ENCODE results near the gene AHDC1. TPM values are rescaled to one million over a fixed set of nuclear protein-coding genes. Genes with fewer than 3 reads are reported as not detected.

Gene AHDC1
- total and polyA plus RNA-seq, 2 of the 13 experiments (the other 11 are each of a cell fraction or from before 2014, with no cell fraction given) = 1.0 to 2.7 TPM

- no peak for TF ChIP-seq ZFYVE20 (CRISPR knock-in tag; IDR thresholded peaks at IDR 0.05; ENCODE audit: borderline replicate concordance, low read depth)
- TF ChIP-seq ZNF496 (CRISPR knock-in tag; IDR thresholded peaks at IDR 0.05; ENCODE audit: insufficient replicate concordance) = no peak
- TF ChIP-seq, protein P1, sequence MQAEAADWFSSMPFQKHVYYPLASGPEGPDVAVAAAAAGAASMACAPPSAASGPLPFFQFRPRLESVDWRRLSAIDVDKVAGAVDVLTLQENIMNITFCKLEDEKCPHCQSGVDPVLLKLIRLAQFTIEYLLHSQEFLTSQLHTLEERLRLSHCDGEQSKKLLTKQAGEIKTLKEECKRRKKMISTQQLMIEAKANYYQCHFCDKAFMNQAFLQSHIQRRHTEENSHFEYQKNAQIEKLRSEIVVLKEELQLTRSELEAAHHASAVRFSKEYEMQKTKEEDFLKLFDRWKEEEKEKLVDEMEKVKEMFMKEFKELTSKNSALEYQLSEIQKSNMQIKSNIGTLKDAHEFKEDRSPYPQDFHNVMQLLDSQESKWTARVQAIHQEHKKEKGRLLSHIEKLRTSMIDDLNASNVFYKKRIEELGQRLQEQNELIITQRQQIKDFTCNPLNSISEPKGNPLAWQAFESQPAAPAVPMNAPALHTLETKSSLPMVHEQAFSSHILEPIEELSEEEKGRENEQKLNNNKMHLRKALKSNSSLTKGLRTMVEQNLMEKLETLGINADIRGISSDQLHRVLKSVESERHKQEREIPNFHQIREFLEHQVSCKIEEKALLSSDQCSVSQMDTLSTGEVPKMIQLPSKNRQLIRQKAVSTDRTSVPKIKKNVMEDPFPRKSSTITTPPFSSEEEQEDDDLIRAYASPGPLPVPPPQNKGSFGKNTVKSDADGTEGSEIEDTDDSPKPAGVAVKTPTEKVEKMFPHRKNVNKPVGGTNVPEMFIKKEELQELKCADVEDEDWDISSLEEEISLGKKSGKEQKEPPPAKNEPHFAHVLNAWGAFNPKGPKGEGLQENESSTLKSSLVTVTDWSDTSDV (CRISPR knock-in tag; IDR thresholded peaks at IDR 0.05) = no peak
- TF ChIP-seq, protein P2, sequence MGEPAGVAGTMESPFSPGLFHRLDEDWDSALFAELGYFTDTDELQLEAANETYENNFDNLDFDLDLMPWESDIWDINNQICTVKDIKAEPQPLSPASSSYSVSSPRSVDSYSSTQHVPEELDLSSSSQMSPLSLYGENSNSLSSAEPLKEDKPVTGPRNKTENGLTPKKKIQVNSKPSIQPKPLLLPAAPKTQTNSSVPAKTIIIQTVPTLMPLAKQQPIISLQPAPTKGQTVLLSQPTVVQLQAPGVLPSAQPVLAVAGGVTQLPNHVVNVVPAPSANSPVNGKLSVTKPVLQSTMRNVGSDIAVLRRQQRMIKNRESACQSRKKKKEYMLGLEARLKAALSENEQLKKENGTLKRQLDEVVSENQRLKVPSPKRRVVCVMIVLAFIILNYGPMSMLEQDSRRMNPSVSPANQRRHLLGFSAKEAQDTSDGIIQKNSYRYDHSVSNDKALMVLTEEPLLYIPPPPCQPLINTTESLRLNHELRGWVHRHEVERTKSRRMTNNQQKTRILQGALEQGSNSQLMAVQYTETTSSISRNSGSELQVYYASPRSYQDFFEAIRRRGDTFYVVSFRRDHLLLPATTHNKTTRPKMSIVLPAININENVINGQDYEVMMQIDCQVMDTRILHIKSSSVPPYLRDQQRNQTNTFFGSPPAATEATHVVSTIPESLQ (CRISPR knock-in tag; conservative IDR thresholded peaks at IDR 0.05) = 0 out of 2 replicates have a peak, but pooled peaks have one; percentile 33
- TF ChIP-seq ONECUT2 (CRISPR knock-in tag; IDR thresholded peaks at IDR 0.05) = no peak
- TF ChIP-seq SSRP1 (CRISPR knock-in tag; IDR thresholded peaks at IDR 0.05) = no peak
- no peak for TF ChIP-seq ZNF703 (CRISPR knock-in tag; IDR thresholded peaks at IDR 0.05; ENCODE audit: borderline replicate concordance)
- no peak for TF ChIP-seq ELK4 (CRISPR knock-in tag; IDR thresholded peaks at IDR 0.05; ENCODE audit: borderline replicate concordance)
- TF ChIP-seq HDAC6 (IDR thresholded peaks at IDR 0.05; ENCODE audit: low read depth, low read length) = no peak
- TF ChIP-seq, protein P3, sequence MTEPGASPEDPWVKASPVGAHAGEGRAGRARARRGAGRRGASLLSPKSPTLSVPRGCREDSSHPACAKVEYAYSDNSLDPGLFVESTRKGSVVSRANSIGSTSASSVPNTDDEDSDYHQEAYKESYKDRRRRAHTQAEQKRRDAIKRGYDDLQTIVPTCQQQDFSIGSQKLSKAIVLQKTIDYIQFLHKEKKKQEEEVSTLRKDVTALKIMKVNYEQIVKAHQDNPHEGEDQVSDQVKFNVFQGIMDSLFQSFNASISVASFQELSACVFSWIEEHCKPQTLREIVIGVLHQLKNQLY (CRISPR knock-in tag; IDR thresholded peaks at IDR 0.05) = 0 out of 2 replicates have a peak, but pooled peaks have one; percentile 55
- no peak for TF ChIP-seq CREB3 (CRISPR knock-in tag; IDR thresholded peaks at IDR 0.05)
- peak; percentile 29; the same call in 1 of the 2 replicates for TF ChIP-seq THAP11 (CRISPR knock-in tag; IDR thresholded peaks at IDR 0.05)
- TF ChIP-seq ZNF513 (CRISPR knock-in tag; conservative IDR thresholded peaks at IDR 0.05) = no peak
- TF ChIP-seq MEIS2 (CRISPR knock-in tag; IDR thresholded peaks at IDR 0.05) = peak; percentile 27; the same call in 1 of the 2 replicates
- TF ChIP-seq, protein P4, sequence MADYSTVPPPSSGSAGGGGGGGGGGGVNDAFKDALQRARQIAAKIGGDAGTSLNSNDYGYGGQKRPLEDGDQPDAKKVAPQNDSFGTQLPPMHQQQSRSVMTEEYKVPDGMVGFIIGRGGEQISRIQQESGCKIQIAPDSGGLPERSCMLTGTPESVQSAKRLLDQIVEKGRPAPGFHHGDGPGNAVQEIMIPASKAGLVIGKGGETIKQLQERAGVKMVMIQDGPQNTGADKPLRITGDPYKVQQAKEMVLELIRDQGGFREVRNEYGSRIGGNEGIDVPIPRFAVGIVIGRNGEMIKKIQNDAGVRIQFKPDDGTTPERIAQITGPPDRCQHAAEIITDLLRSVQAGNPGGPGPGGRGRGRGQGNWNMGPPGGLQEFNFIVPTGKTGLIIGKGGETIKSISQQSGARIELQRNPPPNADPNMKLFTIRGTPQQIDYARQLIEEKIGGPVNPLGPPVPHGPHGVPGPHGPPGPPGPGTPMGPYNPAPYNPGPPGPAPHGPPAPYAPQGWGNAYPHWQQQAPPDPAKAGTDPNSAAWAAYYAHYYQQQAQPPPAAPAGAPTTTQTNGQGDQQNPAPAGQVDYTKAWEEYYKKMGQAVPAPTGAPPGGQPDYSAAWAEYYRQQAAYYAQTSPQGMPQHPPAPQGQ (CRISPR knock-in tag; IDR thresholded peaks at IDR 0.05; ENCODE audit: borderline replicate concordance) = peak; percentile 63; the same call in 1 of the 2 replicates
These were observed 99.1 kb downstream of the AHDC1 start (continued) for GRCh38 chr1:27504588-27505419.

Data from HepG2 (cell line).